Stimulated activated CD8-positive, alpha-beta memory T cell treated with anti-CD3 and anti-CD28 coated beads, Interleukin-12 subunit alpha, Interleukin-12 subunit beta, amount 100 ng/mL, for 4 hours (primary cell): Measurements from ENCODE around the gene TBC1D1.

Experiments used
- DNase-seq: peaks from one replicate; pipeline ENCODE4 v3.0.0-alpha.2; 2020; ENCODE audit warnings: low read depth

Gene TBC1D1

GRCh38 chr4:38082424-38083385 lies 191.8 kb downstream of the TBC1D1 start:
- no peak for DNase-seq

GRCh38 chr4:38084877-38085711 lies 194.2 kb downstream of the TBC1D1 start:
- DNase-seq = no peak

- DNase-seq = no peak
Measured at GRCh38 chr4:38085751-38086150, 194.9 kb downstream of the TBC1D1 start.

- no peak for DNase-seq
Measured at GRCh38 chr4:38086151-38086848, 195.4 kb downstream of the TBC1D1 start.

GRCh38 chr4:38086849-38087226 lies 196.0 kb downstream of the TBC1D1 start:
- no peak for DNase-seq

GRCh38 chr4:38088321-38088720 lies 197.4 kb downstream of the TBC1D1 start:
- no peak for DNase-seq

GRCh38 chr4:38089961-38090360 lies 199.1 kb downstream of the TBC1D1 start:
- DNase-seq = no peak

GRCh38 chr4:38090455-38091246 lies 199.8 kb downstream of the TBC1D1 start:
- no peak for DNase-seq

GRCh38 chr4:38091636-38092035 lies 200.8 kb downstream of the TBC1D1 start:
- DNase-seq = no peak

- DNase-seq = no peak
Measured at GRCh38 chr4:38092701-38093100, 201.8 kb downstream of the TBC1D1 start.

GRCh38 chr4:38094419-38094818 lies 203.5 kb downstream of the TBC1D1 start:
- no peak for DNase-seq

GRCh38 chr4:38095691-38096090 lies 204.8 kb downstream of the TBC1D1 start:
- no peak for DNase-seq

- no peak for DNase-seq
Measured at GRCh38 chr4:38097818-38098217, 206.9 kb downstream of the TBC1D1 start.

- DNase-seq = no peak
Measured at GRCh38 chr4:38099020-38099600, 208.2 kb downstream of the TBC1D1 start.

GRCh38 chr4:38099908-38100407 lies 209.1 kb downstream of the TBC1D1 start:
- DNase-seq = no peak

- DNase-seq = no peak
Measured at GRCh38 chr4:38100474-38101255, 209.8 kb downstream of the TBC1D1 start.

- DNase-seq = no peak
Measured at GRCh38 chr4:38101563-38101962, 210.7 kb downstream of the TBC1D1 start.

- no peak for DNase-seq
Measured at GRCh38 chr4:38102957-38103588, 212.2 kb downstream of the TBC1D1 start.

- no peak for DNase-seq
Measured at GRCh38 chr4:38105475-38106220, 214.8 kb downstream of the TBC1D1 start.
